ENCODE measurements around the gene BEX4. TPM values are rescaled to one million over a fixed set of nuclear protein-coding genes. Genes with fewer than 3 reads are reported as not detected.

BEX4 gene
- total and polyA plus RNA-seq, 2 of the 8 experiments (the other 6 are each of a cell fraction or from before 2014, with no cell fraction given), result 27.2 to 45.1 TPM

GRCh38 chrX:103177556-103177955 is 37.4 kb upstream of the BEX4 start:
- Histone ChIP-seq H3K4me2 (ENCODE audit: insufficient read depth in 1 of 2, low read depth in 2 of 2, low read length in 2 of 2) (no peak overlapping the region), H2BK15ac (ENCODE audit: low read length) (no peak overlapping the region), H3K36me3 (ENCODE audit: control insufficient read depth in 2 of 4, insufficient read depth in 4 of 4, low read length in 3 of 4) (no peaks in the 10 kb centered on the region), H3K79me1 (ENCODE audit: low read depth, low read length) (no peaks in the 10 kb centered on the region), H2BK120ac (replicated peaks; ENCODE audit: low read depth, low read length) (no peak overlapping the region), H3K18ac (ENCODE audit: extremely low read depth, low read length) (no peak overlapping the region), H3K79me2 (ENCODE audit: control insufficient read depth in 1 of 2, insufficient read depth in 2 of 2, low read length in 2 of 2) (no peaks in the 10 kb centered on the region), H2BK20ac (ENCODE audit: low read length) (no peak overlapping the region), H3K4ac (replicated peaks; ENCODE audit: insufficient read length, low read depth, low read length) (no peak overlapping the region), H2AK5ac (ENCODE audit: low read depth, low read length) (no peak overlapping the region), H4K91ac (replicated peaks; ENCODE audit: insufficient read length, low read length) (no peak overlapping the region), H3K27ac (ENCODE audit: low read depth, low read length) (no peak overlapping the region), H2BK12ac (ENCODE audit: low read depth, low read length) (no peak overlapping the region), H4K5ac (ENCODE audit: insufficient read length, low read depth, low read length) (no peak overlapping the region), H3K9me3 (ENCODE audit: insufficient read depth in 2 of 2, low read depth in 1 of 2, low read length in 1 of 2) (no peaks in the 10 kb centered on the region), H3K23ac (ENCODE audit: insufficient read length) (no peak overlapping the region), H3K14ac (ENCODE audit: insufficient read length) (no peak overlapping the region), H3K27me3 (replicated peaks in 1 of 4; ENCODE audit: control insufficient read depth in 3 of 4, extremely low read depth in 1 of 4, insufficient read depth in 3 of 4, low read length in 3 of 4) (no peaks in the 10 kb centered on the region; a peak in 1 of 7 replicates), H3K4me1 (replicated peaks in 1 of 4; ENCODE audit: control insufficient read depth in 3 of 4, insufficient read depth in 4 of 4, low read length in 3 of 4) (no peaks in the 10 kb centered on the region), H4K8ac (ENCODE audit: extremely low read depth, insufficient read depth, low read length) (no peak overlapping the region), H3K9ac (replicated peaks in 1 of 4; ENCODE audit: extremely low read depth in 1 of 4, low read depth in 3 of 4, low read length in 3 of 4) (no peak overlapping the region), H2BK5ac (ENCODE audit: low read depth, low read length) (no peak overlapping the region), H3K4me3 (ENCODE audit: extremely low read depth in 1 of 4, insufficient read depth in 2 of 4, low read depth in 3 of 4, low read length in 4 of 4) (no peak overlapping the region), H4K20me1 (replicated peaks in 1 of 2; ENCODE audit: control insufficient read depth in 1 of 2, insufficient read depth in 2 of 2, low read length in 2 of 2) (no peaks in the 10 kb centered on the region), H2AFZ (ENCODE audit: low read length) (no peak overlapping the region), H3K23me2 (ENCODE audit: low read depth, low read length) (no peaks in the 10 kb centered on the region), H3K56ac (replicated peaks; ENCODE audit: insufficient read length, low read depth, low read length) (no peak overlapping the region)
- TF ChIP-seq SIX5 (IDR thresholded peaks at IDR 0.05; ENCODE audit: low read depth, low read length), result no peak
- no peak for TF ChIP-seq CHD2 (IDR thresholded peaks at IDR 0.05; ENCODE audit: low read length)
- no peak for TF ChIP-seq GTF2F1 (IDR thresholded peaks at IDR 0.05; ENCODE audit: borderline replicate concordance, low read depth, low read length)
- no peak for TF ChIP-seq KDM4A (IDR thresholded peaks at IDR 0.05; ENCODE audit: low read depth, low read length, severe bottlenecking)
- no peak for TF ChIP-seq MAX (IDR thresholded peaks at IDR 0.05)
- no peak for TF ChIP-seq RXRA (IDR thresholded peaks at IDR 0.05; ENCODE audit: insufficient read depth, low read depth, low read length)
- TF ChIP-seq RAD21 (IDR thresholded peaks at IDR 0.05 in 1 of 2, conservative IDR thresholded peaks at IDR 0.05 in 1 of 2; ENCODE audit: low read depth in 2 of 2, low read length in 2 of 2), result no peak
- no peak for TF ChIP-seq NANOG (IDR thresholded peaks at IDR 0.05; ENCODE audit: insufficient read depth, low read depth, low read length, poor library complexity, severe bottlenecking)
- no peak for TF ChIP-seq KDM5A (IDR thresholded peaks at IDR 0.05; ENCODE audit: low read length)
- TF ChIP-seq CTCF (IDR thresholded peaks at IDR 0.05; ENCODE audit: control extremely low read depth in 1 of 3, insufficient read depth in 1 of 3, low read depth in 1 of 3, low read length in 3 of 3), result no peak
- no peak for TF ChIP-seq EGR1 (IDR thresholded peaks at IDR 0.05; ENCODE audit: borderline replicate concordance, low read depth, low read length)
- ChIA-PET POLR2A (ENCODE audit: partially characterized antibody) (no interaction called here), CTCF (ENCODE audit: partially characterized antibody) (interaction anchor here (0.6 to 4.2 kb wide), 4 partner anchors 218 to 277 kb away, joined by 3 to 40 read pairs (median 4); no protein-coding TSS in a partner anchor)
- no peak for FAIRE-seq
- no peak for DNase-seq (ENCODE audit: low read depth in 1 of 2, low spot score in 2 of 2)

Measured in H1 (cell line).